Central memory CD4-positive, alpha-beta T cell (primary cell): ENCODE data around the gene CPLX3.

Experiments used
- DNase-seq: peaks from one replicate; pipeline ENCODE4 v3.0.0; 2022

The CPLX3 gene

DNA sequence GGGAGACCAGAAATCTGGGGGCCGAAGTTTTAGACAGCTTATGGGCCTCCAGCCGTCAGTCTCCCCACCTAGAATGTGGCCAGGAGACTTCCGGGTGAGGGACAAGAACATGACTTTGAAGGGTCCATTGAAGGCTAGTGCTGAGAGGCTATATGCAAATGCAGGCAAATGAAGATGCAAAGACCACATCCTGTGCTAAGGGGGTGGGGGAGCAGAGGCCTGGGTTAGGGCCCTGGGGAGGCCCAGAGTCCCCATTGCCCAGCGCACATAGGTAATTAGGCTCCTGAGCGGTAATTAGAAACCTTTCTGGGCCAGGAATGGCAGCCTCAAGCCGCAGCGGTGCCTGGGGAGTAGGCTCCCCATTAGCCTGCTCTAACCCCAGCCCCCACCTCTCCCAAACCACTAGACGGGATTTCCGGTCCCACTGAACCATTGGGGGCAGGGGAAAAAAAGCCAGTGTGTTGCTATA, 37.7 kb upstream of the CPLX3 start:
- DNase-seq = peak; percentile 70

- no peak for DNase-seq
Measured at GRCh38 chr15:74789171-74789631, 37.2 kb upstream of the CPLX3 start.

DNA sequence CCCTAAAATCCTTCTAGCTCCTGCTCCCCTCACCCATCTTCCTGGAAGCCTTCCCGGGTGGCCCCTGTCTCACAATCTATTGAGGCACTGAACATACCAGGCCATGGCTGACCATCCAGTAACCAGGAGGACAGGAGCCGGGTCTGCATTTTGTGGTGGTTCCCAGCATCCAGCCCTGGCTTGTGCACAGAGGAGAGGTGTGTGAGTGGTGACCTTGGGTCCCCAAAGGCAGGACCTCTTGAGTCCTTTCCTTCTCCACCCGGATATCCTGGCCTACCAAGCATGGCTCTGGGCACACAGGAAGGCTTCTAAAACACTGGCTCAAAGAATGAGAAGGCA, 36.7 kb upstream of the CPLX3 start:
- DNase-seq = no peak

- DNase-seq = no peak
Measured at GRCh38 chr15:74790080-74790916, 36.1 kb upstream of the CPLX3 start.

DNA sequence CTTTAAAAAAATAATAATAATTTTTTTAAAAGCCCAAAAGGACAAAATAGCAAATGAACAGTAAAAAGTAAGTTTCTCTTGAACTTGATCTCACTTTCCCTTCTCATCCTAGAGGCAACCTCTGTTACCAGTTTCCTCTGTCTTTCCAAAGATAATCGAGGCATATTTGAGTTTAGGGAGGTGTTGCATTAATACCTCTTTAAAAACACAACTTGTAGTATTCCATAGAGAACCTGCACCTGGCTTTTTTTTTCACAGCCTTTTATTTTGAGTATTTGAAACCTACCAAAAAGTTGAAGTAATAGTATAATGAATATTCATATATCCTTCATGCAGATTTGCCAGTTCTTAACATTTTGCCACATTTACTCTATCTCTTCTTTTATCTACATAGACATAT, 35.4 kb upstream of the CPLX3 start:
- DNase-seq = no peak

- no peak for DNase-seq
Measured at GRCh38 chr15:74791667-74792066, 34.8 kb upstream of the CPLX3 start.

- no peak for DNase-seq
Measured at GRCh38 chr15:74792227-74793016, 34.0 kb upstream of the CPLX3 start.

- DNase-seq = peak; percentile 73
Measured at GRCh38 chr15:74793135-74794028, 33.0 kb upstream of the CPLX3 start.

DNA sequence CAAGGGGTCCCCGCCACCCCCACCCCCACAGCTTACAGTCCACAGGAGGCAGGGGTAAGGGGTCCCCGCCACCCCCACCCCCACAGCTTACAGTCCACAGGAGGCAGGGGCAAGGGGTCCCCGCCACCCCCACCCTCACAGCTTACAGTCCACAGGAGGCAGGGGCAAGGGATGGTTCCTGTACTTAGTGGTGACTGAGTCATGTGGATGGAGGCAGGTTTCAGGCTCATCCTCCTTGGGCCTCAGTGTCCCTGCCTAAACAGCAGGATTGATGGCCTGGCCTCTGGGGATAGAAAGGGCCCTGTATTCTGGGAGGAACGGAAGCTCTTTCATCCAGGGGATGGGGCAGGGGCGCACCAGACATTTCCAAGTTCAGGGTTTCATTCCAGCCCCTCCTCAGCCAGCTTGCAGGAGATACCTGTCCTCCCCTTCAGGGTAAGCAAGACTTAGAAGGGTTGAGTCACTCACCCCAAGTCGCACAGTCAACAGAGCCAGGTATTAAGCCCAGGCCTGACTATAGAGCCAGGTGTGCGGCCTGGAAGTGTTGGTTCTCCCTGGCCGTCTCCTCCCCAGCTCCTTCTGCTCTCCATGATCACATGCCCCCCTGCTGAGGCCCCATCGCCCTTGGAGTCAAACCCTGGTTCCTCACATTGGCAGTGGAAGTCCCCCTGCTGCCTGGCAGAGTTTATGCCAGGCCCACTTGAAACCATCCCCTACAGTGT, 32.0 kb upstream of the CPLX3 start:
- DNase-seq = no peak

- no peak for DNase-seq
Measured at GRCh38 chr15:74794970-74795349, 31.5 kb upstream of the CPLX3 start.

- DNase-seq = no peak
Measured at GRCh38 chr15:74795966-74796625, 30.3 kb upstream of the CPLX3 start.

- DNase-seq = no peak
Measured at GRCh38 chr15:74798388-74799254, 27.8 kb upstream of the CPLX3 start.

- DNase-seq = no peak
Measured at GRCh38 chr15:74799255-74799855, 27.1 kb upstream of the CPLX3 start.

- peak; percentile 84 for DNase-seq
Measured at GRCh38 chr15:74799856-74800558, 26.4 kb upstream of the CPLX3 start.

GRCh38 chr15:74800559-74801094, 25.8 kb upstream of the CPLX3 start:
- DNase-seq = no peak

GRCh38 chr15:74801311-74801997, 25.0 kb upstream of the CPLX3 start:
- DNase-seq = no peak

- no peak for DNase-seq
Measured at GRCh38 chr15:74802290-74802689, 24.1 kb upstream of the CPLX3 start.

GRCh38 chr15:74802862-74803447, 23.5 kb upstream of the CPLX3 start:
- no peak for DNase-seq
